GM12872 (cell line): Measurements from ENCODE around the gene PGAP3.

ENCODE experiments used
- TF ChIP-seq, protein P1 (sequence below): IDR thresholded peaks from 3 replicates; pipeline ENCODE4 v1.5.1; 2011; ENCODE audit warnings: low read depth, mild to moderate bottlenecking, low read length, moderate library complexity; ENCODE audit not compliant: insufficient read depth

PGAP3 gene

GRCh38 chr17:39676198-39676819 is 11.5 kb downstream of the PGAP3 start:
- TF ChIP-seq, protein P1, sequence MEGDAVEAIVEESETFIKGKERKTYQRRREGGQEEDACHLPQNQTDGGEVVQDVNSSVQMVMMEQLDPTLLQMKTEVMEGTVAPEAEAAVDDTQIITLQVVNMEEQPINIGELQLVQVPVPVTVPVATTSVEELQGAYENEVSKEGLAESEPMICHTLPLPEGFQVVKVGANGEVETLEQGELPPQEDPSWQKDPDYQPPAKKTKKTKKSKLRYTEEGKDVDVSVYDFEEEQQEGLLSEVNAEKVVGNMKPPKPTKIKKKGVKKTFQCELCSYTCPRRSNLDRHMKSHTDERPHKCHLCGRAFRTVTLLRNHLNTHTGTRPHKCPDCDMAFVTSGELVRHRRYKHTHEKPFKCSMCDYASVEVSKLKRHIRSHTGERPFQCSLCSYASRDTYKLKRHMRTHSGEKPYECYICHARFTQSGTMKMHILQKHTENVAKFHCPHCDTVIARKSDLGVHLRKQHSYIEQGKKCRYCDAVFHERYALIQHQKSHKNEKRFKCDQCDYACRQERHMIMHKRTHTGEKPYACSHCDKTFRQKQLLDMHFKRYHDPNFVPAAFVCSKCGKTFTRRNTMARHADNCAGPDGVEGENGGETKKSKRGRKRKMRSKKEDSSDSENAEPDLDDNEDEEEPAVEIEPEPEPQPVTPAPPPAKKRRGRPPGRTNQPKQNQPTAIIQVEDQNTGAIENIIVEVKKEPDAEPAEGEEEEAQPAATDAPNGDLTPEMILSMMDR, result no peak

DNA sequence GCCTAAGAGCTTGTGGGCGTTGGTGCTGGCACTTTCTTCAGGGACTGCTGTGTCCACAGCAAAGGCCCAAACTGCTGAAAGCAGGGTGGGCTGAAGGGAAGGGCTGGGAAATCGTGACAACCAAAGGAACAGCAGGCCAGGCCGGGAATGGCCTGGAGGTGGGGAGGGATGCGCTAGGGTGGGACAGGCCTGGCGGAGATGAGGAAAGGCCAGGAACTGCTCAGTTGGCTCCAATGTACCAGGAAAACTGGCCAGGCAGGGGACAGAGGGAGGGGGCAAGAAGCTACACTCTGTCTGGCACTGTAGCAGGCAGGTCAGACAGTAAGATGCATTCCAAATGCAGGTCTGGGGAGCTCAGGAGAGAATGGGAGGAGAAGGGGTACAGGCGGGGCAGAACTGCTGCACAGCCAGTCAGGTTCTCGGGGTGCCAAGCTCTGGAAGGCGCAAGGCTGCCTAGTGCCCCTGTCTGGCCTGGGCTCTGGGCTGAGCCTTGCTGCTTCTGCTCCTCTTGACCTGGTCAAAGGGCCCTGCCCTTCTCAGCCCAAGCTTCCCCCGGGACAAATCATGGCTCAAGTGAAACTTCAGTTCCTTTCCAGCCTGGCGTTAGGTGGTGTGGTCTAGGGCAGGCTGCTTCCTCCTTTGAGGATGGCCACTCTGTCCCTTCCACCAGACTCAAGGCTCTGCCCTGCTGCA is 12.3 kb downstream of the PGAP3 start:
- TF ChIP-seq, protein P1, result no peak

DNA sequence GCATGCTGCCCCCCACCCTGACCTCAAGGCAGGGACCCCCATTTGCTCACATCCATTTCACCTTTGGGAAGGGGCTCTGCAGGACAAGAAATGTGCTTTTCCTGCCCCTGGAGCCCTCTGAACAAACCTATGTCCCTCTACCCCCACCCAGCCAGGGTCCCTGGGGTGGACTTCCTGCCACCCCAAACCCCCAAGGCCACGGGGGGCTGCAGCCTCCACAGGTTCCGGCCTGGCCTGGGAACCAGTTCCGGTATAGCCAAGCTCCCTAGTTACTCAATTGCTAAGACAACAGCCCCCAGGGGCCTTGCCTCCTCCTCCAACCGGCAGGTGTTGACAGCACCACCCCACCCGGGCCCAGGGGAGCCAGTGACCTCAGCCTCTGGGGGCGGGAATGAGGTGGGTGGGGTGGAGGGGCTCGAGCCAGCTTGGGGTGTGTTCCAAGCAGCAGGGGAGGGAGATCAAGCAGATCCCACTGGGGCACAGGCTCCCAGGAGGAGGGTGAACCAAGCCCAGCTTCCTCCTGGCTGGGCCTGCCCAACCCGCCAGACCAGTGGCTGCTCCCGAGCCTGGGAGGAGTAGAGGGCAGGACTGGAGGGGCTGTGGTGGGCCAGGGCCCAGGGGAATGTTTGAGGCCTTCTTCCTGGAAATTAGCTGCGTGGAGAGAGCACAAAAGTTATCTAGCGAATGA is 13.0 kb downstream of the PGAP3 start:
- TF ChIP-seq, protein P1, result no peak

- TF ChIP-seq, protein P1, result no peak
These were observed 13.7 kb downstream of the PGAP3 start for GRCh38 chr17:39674179-39674578.

DNA sequence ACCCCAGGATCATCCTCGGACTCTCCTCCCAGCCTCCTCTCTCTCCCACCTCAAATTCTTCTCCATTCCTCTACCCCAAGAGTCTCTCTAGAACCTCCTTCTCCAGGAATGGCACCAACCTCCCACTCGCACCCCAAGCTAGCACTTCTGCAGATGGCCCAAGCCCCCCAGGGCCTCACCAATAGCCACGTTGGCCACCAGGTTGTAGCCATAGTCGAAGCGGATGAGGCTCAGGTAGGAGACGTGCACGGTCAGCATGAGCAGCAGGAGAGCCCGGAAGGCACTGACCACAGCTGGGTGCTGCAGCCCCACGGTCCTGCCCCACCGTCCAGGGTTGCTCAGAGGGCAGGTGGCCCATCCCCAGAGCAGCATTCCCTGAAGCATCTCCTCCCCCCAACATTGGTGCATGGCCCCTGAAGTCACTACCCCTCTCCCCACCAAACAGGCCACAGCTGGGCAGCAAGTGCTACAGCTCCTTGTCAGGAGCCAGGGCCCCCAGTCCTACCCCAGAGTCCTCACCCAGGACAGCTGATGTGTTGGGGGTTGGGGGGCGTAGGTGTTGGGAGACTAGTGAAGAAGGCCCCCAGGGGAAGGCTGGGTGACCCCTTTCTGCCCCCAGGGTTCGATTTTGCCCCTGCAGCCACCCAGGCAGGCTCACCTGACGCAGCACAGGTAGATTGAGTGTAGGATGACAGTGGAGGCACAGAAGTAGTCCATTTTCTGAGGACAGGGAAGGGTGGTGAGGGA is 14.3 kb downstream of the PGAP3 start:
- TF ChIP-seq, protein P1, result no peak

DNA sequence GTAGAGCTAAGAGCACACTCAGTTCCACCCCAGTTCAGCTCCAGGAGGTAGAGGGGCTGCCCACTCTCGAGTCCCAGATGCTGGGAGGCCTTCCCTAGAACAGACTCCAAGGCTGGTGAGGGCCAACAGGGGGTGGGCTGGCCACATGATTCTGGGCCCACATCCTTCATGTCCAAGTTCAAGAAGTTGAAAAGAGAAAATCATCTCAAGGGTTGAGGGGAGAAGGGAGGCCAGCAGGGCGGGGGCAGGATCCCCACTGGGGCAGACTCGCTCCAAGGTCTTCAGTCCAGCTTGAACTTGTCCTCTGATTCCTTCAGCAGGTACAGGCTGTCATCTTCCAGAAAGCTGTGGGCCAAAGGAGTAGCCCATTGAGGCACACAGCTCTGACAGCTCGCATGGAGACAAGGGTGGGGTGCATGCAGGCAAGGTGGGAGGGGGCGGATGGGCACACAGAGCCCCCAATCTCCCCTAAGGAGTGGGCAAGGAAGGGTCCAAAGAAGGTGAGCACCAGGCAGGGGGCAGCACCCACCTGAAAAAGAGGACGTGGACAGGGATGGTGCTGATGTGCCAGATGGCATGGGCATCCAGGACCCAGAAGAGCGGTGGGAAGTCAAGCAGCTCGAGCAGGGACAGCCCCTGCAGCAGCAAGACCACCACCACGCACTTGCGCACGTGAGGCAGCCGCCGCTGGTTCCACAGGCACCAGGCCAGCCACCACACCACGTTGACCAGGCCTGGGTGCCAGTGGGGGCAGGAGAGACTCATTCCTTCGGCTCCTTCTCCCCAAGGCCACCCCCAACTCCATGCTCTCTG is 15.1 kb downstream of the PGAP3 start:
- TF ChIP-seq, protein P1, result no peak
